ENCODE data around the gene SHISA9. TPM values are rescaled to one million over a fixed set of nuclear protein-coding genes. Genes with fewer than 3 reads are reported as not detected.

Gene SHISA9
- total RNA-seq, 1 donor, result not detected

GRCh38 chr16:13148294-13148693, 246.9 kb downstream of the SHISA9 start:
- H3K4me1 ChIP-seq (ENCODE audit: insufficient read depth, low read length), result no peaks in the 10 kb centered on the region
- H3K27me3 ChIP-seq (ENCODE audit: insufficient read depth, low read length), result no peaks in the 10 kb centered on the region
- H3K4me3 ChIP-seq (ENCODE audit: low read length), result no peak overlapping the region
- no peaks in the 10 kb centered on the region for H3K9me3 ChIP-seq (ENCODE audit: low read depth, low read length)

GRCh38 chr16:13148836-13149235, 247.4 kb downstream of the SHISA9 start:
- no peak overlapping the region for H3K4me3 ChIP-seq (ENCODE audit: low read length)
- H3K4me1 ChIP-seq (ENCODE audit: insufficient read depth, low read length), result no peaks in the 10 kb centered on the region
- H3K9me3 ChIP-seq (ENCODE audit: low read depth, low read length), result no peaks in the 10 kb centered on the region
- no peaks in the 10 kb centered on the region for H3K27me3 ChIP-seq (ENCODE audit: insufficient read depth, low read length)

- Histone ChIP-seq H3K27me3 (ENCODE audit: insufficient read depth, low read length) (no peaks in the 10 kb centered on the region), H3K9me3 (ENCODE audit: low read depth, low read length) (no peaks in the 10 kb centered on the region), H3K4me1 (ENCODE audit: insufficient read depth, low read length) (no peaks in the 10 kb centered on the region), H3K4me3 (ENCODE audit: low read length) (no peak overlapping the region)
Measured at GRCh38 chr16:13150181-13150885, 248.9 kb downstream of the SHISA9 start.

GRCh38 chr16:13153696-13154095, 252.3 kb downstream of the SHISA9 start:
- Histone ChIP-seq H3K4me1 (ENCODE audit: insufficient read depth, low read length) (no peaks in the 10 kb centered on the region), H3K9me3 (ENCODE audit: low read depth, low read length) (no peaks in the 10 kb centered on the region), H3K4me3 (ENCODE audit: low read length) (no peak overlapping the region), H3K27me3 (ENCODE audit: insufficient read depth, low read length) (no peaks in the 10 kb centered on the region)

GRCh38 chr16:13154799-13155198, 253.4 kb downstream of the SHISA9 start:
- H3K27me3 ChIP-seq (ENCODE audit: insufficient read depth, low read length), result no peaks in the 10 kb centered on the region
- H3K4me1 ChIP-seq (ENCODE audit: insufficient read depth, low read length), result no peaks in the 10 kb centered on the region
- no peaks in the 10 kb centered on the region for H3K9me3 ChIP-seq (ENCODE audit: low read depth, low read length)
- H3K4me3 ChIP-seq (ENCODE audit: low read length), result no peak overlapping the region

GRCh38 chr16:13155377-13155776, 254.0 kb downstream of the SHISA9 start:
- H3K4me1 ChIP-seq (ENCODE audit: insufficient read depth, low read length), result no peaks in the 10 kb centered on the region
- no peak overlapping the region for H3K4me3 ChIP-seq (ENCODE audit: low read length)
- H3K9me3 ChIP-seq (ENCODE audit: low read depth, low read length), result no peaks in the 10 kb centered on the region

GRCh38 chr16:13155780-13156179, 254.4 kb downstream of the SHISA9 start:
- Histone ChIP-seq H3K27me3 (ENCODE audit: insufficient read depth, low read length) (no peaks in the 10 kb centered on the region), H3K9me3 (ENCODE audit: low read depth, low read length) (no peaks in the 10 kb centered on the region), H3K4me3 (ENCODE audit: low read length) (no peak overlapping the region), H3K4me1 (ENCODE audit: insufficient read depth, low read length) (no peaks in the 10 kb centered on the region)

More at GRCh38 chr16:13155377-13155776, 254.0 kb downstream of the SHISA9 start:
- no peaks in the 10 kb centered on the region for H3K27me3 ChIP-seq (ENCODE audit: insufficient read depth, low read length)

- no peaks in the 10 kb centered on the region for H3K9me3 ChIP-seq (ENCODE audit: low read depth, low read length)
- no peak overlapping the region for H3K4me3 ChIP-seq (ENCODE audit: low read length)
- H3K27me3 ChIP-seq (ENCODE audit: insufficient read depth, low read length), result no peaks in the 10 kb centered on the region
- no peaks in the 10 kb centered on the region for H3K4me1 ChIP-seq (ENCODE audit: insufficient read depth, low read length)
Measured at GRCh38 chr16:13157082-13157481, 255.7 kb downstream of the SHISA9 start.

GRCh38 chr16:13158427-13158826, 257.0 kb downstream of the SHISA9 start:
- H3K4me3 ChIP-seq (ENCODE audit: low read length), result no peak overlapping the region
- H3K4me1 ChIP-seq (ENCODE audit: insufficient read depth, low read length), result no peaks in the 10 kb centered on the region
- H3K9me3 ChIP-seq (ENCODE audit: low read depth, low read length), result no peaks in the 10 kb centered on the region
- no peaks in the 10 kb centered on the region for H3K27me3 ChIP-seq (ENCODE audit: insufficient read depth, low read length)

GRCh38 chr16:13165024-13165423, 263.6 kb downstream of the SHISA9 start:
- Histone ChIP-seq H3K4me3 (ENCODE audit: low read length) (no peak overlapping the region), H3K9me3 (ENCODE audit: low read depth, low read length) (no peaks in the 10 kb centered on the region), H3K27me3 (ENCODE audit: insufficient read depth, low read length) (no peaks in the 10 kb centered on the region), H3K4me1 (ENCODE audit: insufficient read depth, low read length) (no peaks in the 10 kb centered on the region)

GRCh38 chr16:13168091-13168572, 266.7 kb downstream of the SHISA9 start:
- Histone ChIP-seq H3K4me1 (ENCODE audit: insufficient read depth, low read length) (no peaks in the 10 kb centered on the region), H3K4me3 (ENCODE audit: low read length) (no peak overlapping the region), H3K27me3 (ENCODE audit: insufficient read depth, low read length) (no peaks in the 10 kb centered on the region), H3K9me3 (ENCODE audit: low read depth, low read length) (no peaks in the 10 kb centered on the region)

- H3K4me3 ChIP-seq (ENCODE audit: low read length), result no peak overlapping the region
- no peaks in the 10 kb centered on the region for H3K4me1 ChIP-seq (ENCODE audit: insufficient read depth, low read length)
- no peaks in the 10 kb centered on the region for H3K9me3 ChIP-seq (ENCODE audit: low read depth, low read length)
- H3K27me3 ChIP-seq (ENCODE audit: insufficient read depth, low read length), result no peaks in the 10 kb centered on the region
Measured at GRCh38 chr16:13171313-13171712, 269.9 kb downstream of the SHISA9 start.

- no peaks in the 10 kb centered on the region for H3K9me3 ChIP-seq (ENCODE audit: low read depth, low read length)
- H3K4me3 ChIP-seq (ENCODE audit: low read length), result no peak overlapping the region
- no peaks in the 10 kb centered on the region for H3K4me1 ChIP-seq (ENCODE audit: insufficient read depth, low read length)
- no peaks in the 10 kb centered on the region for H3K27me3 ChIP-seq (ENCODE audit: insufficient read depth, low read length)
Measured at GRCh38 chr16:13176711-13177110, 275.3 kb downstream of the SHISA9 start.

GRCh38 chr16:13178318-13178717, 276.9 kb downstream of the SHISA9 start:
- Histone ChIP-seq H3K4me1 (ENCODE audit: insufficient read depth, low read length) (no peaks in the 10 kb centered on the region), H3K9me3 (ENCODE audit: low read depth, low read length) (peaks cover under 1% of the 10 kb centered on the region), H3K4me3 (ENCODE audit: low read length) (no peak overlapping the region), H3K27me3 (ENCODE audit: insufficient read depth, low read length) (no peaks in the 10 kb centered on the region)

- H3K9me3 ChIP-seq (ENCODE audit: low read depth, low read length), result peaks cover 4% of the 10 kb centered on the region
- H3K27me3 ChIP-seq (ENCODE audit: insufficient read depth, low read length), result no peaks in the 10 kb centered on the region
- no peaks in the 10 kb centered on the region for H3K4me1 ChIP-seq (ENCODE audit: insufficient read depth, low read length)
- H3K4me3 ChIP-seq (ENCODE audit: low read length), result no peak overlapping the region
Measured at GRCh38 chr16:13181432-13181831, 280.0 kb downstream of the SHISA9 start.

GRCh38 chr16:13186813-13187212, 285.4 kb downstream of the SHISA9 start:
- H3K27me3 ChIP-seq (ENCODE audit: insufficient read depth, low read length), result no peaks in the 10 kb centered on the region
- H3K4me3 ChIP-seq (ENCODE audit: low read length), result no peak overlapping the region
- H3K4me1 ChIP-seq (ENCODE audit: insufficient read depth, low read length), result no peaks in the 10 kb centered on the region
- peaks cover 4% of the 10 kb centered on the region for H3K9me3 ChIP-seq (ENCODE audit: low read depth, low read length)

Measured in mononuclear cell (primary cell).